GM18867 (cell line): Measurements from ENCODE around the gene CFAP73.

ENCODE experiments used
- ATAC-seq: cut with Tn5 transposase; IDR thresholded peaks from one replicate; pipeline ENCODE4 v1.9.1; 2021; ENCODE audit warnings: mild to moderate bottlenecking, moderate library complexity; ENCODE audit not compliant: unreplicated experiment

The CFAP73 gene

DNA sequence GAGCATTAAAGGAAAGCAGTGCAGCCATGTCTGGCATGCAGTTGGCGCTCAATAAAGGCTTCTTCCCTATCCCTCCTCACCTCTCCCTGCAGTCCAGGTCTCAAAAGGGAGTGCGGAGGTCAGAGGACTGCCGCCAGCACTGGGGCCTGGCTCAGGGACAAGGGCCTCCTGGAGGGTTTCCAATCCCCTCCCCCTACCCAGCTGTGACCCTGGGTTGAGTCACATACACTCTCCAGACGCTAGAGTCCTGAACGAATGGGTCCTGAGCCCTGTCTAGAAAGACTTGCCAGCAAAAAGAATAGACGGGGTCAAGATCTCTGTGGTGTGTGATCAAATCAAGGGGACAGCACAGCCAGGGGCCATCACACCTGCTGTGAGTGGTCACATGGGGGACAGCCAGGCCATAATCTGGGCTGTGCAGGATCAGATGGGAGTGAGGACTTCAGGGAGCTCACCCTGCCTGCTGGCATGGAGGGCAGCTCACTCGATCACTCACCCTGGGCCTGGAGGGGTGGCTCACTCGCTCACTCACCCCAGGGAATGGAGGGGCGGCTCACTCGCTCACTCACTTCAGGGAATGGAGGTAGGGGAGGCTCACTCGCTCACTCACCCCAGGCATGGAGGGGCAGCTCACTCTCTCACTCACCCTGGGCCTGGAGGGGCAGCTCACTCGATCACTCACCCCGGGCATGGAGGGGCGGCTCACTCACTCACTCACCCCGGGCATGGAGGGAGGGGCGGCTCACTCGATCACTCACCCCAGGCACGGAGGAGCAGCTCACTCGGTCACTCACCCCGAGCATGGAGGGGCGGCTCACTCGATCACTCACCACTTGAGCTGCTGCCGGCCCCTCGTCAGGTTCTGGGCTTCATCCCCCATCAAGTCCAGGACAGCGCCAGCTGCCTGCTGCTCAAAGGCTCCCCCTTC lies 12.8 kb downstream of the CFAP73 start:
- ATAC-seq = no peak

DNA sequence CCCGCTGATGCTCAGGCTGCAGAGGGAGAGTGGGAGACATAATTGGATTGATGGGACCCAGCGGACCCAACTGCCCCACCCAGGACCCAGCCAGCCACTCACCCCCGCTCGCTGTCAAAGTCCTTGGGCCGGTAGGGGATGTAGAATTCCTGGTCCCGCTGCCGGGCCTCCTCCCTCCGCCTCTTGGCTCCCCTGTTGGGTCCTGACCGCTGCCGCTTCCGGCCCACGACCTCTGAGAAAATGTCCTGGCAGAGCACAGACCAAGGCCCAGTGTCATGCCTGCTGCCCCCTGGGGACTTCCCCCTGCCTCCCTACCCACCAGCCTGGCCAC lies 13.5 kb downstream of the CFAP73 start:
- ATAC-seq = no peak

DNA sequence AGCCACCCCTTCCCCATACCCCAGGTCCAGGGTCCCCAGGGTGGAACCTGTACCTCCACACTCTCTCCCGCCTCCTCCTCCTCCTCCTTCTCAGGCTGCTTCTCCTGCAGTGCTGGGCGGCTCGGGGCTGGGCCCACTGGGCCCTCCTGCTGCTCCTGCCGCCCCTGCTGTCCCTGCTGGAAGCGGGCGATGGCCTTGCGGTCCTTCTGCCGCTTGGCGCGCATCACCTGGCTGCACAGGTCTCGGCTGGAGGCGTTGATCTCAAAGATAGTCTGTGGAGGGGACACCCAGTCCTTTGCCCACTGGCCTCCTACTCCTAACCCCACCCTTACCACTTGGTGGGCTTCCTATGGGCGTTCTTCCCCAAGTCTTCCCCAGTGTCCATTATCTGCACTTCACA lies 14.5 kb downstream of the CFAP73 start:
- no peak for ATAC-seq

DNA sequence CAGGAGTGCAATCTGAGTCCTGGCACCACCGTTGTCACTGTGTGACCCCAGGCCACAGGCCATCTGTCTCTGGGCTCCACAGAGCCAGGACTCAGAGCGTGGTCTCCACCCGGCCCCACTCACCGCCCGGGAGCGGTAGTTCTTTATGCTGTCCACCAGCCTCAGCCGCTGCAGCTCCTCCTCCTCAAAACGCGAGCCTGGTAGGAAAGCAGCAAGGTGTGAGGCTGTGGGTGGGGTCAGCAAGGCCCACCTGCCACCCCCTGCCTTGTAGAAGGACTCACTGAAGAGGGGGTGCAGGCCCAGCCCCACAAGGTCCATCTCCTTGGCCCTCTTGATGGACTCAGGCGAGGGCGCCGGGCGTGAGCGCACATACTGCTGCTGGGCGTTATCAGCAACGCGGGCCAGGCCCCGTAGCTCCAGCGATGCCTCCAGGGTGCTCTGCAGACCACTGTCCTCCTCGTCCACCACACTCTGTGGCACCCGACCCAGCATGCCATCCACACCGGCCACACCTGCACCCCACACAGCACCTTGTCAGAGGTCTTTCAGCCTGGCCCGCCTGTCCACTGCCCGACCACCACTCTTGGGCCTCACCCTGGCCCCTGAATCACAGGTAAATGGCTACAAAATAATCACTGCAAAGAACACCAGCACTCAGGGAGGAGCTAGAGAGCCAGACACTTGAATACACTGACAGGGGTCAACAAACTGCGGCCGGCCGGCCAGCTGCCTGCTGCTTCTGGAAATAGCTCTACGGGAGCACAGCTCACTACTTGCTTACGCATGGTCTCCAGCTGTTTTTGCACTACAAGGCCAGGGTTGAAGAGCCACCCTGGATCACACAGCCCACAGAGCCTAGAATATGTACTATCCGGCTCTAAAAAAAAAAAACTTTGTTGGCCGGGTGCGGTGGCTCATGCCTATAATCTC lies 16.3 kb downstream of the CFAP73 start:
- ATAC-seq = no peak

DNA sequence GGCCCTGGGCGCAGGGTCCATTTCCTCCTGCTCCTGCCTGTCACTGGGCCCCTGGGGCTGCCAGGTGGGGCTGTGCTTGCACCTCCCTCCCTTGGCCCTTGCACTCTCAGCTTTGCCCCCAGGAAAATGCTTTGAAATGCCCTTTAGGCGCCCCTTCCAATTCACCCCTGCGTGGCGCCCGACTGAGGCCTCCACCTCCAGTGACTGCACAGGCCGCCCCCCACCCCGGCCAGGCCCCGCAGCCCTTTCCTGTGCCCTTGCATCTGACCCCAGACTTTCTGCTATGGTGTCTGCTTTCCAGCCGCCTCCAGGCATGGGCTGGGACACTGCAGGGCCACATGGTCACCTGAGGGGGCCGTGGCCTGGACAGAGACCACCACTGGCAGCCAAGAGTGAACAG lies 18.3 kb downstream of the CFAP73 start:
- ATAC-seq = no peak

DNA sequence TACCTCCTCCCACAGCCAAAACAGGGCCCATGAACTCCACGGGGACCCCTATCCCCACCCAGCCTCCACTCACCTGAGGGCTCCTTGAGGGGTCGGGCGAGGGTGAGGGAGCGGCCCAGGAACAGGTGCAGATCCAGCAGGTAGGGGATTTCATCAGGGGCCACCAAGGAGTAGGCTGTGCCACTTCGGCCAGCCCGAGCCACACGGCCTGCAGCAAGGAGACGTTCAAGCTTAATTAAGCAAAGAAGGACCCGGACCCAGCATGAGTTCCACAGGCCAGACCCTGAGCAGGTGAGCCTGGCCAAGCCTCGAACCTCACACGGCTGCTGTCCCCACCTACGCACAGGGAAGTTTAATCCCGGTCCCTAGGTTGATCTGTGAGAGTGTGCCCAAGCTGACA lies 20.2 kb downstream of the CFAP73 start:
- no peak for ATAC-seq

DNA sequence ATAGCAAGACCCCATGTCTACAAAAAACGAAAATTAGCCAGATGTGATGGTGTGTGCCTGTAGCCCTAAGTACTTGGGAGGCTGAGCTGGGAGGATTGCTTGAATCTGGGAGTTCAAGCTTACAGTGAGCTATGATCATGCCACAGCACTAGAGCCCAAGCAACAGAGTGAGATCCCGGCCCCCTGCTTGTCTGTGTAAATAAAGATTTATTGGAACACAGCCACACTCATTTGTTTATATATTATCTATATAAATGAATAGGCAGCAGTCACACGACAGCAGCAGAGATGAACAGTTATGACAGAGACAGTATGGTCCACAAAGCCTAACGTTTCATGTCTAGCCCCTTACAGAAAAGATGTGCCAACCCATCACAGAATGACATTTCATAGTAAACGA lies 20.9 kb downstream of the CFAP73 start:
- ATAC-seq = no peak

DNA sequence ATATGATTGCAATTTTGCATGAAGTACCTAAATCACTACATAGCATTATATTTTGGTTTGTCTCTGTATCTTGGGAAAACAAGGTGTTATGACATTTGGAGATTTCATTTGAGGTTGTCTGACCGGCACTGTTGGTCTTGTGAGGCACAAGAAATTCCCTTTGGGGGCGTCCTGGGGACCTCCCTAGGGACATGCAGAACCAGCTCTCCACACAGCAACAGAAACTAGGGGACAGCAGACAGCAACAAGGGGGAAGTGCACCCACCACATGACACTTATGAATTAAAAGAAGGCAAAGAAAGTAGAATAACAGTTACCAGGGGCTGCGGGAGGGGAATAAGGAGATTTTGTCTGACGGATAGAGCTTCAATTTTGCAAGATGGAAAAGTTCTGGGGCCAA lies 21.4 kb downstream of the CFAP73 start:
- ATAC-seq = no peak

DNA sequence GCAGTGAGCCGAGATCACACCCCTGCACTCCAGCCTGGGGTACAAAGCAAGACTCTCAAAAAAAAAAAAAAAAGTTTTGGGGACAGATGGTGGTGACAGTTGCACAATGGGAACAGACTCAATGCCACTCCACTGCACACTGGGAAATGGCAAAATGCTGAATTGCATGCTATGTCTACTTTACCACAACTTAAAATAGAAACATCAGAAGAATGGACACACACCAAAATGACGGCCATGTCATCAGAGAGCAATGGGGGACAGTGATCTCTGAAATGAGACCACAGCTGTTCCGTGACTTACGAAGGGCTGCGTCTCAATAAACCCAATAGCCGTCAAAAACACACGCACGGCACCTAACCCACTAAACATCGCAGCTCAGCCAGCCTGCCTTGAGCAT lies 22.0 kb downstream of the CFAP73 start:
- ATAC-seq = no peak

DNA sequence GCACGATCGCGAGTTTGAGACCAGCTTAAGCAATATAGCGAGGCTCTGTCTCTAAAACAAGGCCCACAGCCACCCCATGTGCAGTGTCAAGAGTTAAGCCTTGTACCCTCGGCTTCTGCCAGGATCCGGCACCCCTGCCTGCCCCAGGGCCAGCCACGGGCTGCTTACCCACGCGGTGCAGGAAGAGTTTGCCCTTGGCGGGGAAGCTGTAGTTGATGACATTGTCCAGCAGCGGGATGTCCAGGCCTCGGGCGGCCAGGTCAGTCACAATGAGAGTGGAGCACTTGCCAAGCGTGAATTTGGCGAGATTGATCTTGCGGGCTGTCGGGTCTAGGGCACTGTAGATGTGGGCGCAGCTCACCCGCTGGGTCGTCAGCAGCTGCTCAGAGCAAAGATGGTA lies 22.7 kb downstream of the CFAP73 start:
- no peak for ATAC-seq

DNA sequence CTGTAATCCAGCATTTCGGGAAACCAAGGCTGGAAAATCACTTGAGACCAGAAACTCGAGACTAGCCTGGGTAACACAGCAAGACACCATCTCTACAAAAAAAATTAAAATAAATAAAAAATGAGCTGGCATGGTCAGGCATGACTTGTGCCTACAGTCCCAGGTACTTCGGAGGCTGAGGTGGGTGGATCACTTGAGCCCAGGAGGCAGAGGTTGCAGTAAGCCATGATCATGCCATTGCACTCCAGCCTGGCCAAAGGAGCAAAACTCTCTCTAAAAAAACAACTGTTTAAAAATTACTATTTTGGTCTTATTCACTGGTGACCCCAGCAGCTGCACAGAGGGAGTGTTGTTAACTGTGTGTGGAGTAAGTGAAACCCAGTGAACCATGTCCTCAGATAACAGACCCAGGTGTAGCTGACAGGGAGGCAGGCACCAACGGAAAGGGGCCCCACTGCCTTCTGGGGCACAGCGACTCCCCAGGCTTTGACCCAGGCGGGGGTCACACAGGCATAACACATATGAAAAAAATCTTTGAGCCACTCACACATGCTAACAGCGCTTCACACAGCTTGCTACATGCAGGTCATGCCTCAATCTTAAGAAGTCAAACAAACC lies 23.7 kb downstream of the CFAP73 start:
- no peak for ATAC-seq

DNA sequence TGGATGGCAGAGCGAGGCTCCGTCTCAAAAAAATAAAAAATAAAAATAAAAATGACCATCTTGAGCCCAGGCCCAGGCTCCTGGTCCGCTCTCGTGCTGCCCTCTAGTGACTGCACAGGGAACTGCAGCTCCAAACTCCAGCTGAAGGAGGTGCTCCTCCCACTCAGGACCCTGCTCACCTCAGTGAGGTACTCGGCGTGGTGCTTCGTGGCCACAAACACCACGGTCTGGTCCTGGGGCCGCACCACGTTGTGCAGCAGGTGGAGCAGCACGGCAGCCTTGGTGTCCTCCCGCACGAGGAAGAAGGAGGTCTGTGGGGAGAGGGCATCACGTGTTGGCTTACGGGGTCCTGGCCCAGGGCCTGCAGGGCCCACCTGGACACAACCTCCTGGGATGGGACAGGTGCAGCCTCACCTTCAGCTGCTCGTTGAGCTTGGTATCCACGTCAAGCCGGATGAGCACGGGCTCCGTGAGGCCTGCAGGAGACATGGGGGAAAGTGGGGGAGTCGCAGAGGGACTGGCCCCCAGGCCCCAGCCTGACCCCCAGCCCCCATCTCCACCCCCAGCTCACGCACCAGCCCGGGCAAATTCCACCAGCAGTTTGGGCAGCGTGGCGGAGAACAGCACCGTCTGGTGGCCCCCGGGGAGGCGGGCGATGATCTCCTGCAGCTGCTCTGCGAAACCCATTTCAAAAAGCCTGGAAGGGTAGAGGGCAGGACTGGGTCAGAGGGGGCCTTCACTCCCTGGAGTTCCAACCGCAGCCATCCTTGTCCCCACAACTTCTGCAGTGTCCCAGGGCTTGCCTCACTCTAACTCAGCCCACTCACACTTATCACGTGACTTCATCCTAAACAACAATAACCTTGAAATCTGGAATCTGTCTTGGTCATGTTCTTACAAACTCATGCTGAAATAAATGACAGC lies 25.2 kb downstream of the CFAP73 start:
- ATAC-seq = no peak

DNA sequence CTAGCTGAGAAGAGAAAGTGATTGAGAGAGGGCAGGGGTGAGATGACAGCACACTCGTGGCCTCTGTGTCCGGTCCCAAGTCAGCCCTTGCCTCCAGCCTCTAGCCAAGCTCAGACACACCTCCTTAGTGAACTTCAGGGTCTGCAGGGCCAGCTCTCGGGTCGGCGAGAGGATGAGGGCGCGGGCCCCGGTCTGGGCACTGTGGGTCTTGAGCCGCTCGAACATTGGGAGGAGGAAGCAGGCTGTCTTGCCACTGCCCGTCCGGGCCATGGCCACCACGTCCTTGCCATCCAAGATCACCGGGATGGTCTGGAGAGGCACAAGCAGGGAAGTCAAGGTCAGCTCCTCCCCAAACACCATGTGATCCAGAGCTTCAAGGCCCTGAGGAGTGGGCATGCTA lies 29.5 kb downstream of the CFAP73 start:
- no peak for ATAC-seq

DNA sequence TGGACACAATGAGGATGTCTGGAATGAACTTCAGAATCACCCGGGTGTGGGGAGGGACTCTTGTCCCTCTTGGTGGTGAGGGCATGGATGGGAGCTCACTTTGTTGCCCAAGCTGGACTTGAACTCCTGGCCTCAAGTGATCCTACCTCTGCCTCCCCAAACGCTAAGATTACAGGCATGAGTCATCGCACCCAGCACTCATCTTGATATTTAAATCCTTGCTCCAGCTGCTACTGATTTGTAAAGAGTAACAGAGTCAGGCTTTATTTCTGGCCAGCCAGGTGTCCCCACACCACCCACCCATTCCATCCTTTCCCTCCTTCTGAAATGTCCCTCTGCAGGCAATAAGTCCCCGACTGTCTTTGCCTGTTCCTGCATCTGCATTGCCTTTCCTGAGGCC lies 30.8 kb downstream of the CFAP73 start:
- ATAC-seq = no peak

DNA sequence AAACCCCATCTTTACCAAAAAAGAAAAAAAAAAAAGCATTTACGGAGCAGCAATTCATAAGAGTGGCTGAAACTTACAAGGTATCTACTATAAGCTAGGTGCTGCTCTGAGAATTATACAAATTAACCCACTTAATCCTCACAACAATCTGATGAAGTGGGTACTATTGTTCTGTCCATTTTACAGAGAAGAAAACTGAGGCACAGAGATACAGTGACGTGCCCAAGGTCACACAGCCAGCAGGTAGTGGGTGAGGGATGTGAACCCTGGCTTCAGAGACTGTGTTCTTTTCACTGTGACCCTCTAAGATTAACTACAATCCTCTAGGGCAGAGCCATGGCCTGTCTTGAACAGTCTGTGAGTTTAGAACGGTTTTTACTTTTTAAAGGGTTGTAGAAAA lies 32.5 kb downstream of the CFAP73 start:
- ATAC-seq = no peak

DNA sequence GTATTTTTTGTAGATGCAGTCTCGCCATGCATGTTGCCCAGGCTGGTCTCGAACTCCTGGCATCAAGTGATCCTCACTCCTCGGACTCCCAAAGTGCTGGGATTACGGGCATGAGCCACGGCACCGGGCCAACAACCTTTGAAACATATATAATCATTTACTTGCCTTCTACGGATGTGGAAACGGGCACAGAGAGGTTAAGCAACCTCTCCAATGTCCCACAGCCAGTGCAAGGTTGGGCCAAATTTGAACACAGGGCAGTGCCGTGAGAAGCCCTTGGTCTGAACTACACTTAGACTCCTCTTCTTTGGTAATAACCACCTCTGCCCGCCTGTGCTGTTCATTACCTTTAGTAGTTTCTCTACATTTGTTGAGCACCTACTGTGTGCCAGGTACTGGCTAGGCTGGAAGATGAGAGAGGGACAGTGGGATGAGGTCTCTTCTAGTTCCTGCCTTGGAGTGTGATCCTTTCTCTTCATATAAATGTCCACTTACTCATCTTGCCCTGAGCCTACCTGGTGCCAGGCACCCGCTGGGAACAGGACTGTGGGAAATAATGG lies 33.6 kb downstream of the CFAP73 start:
- ATAC-seq = no peak

DNA sequence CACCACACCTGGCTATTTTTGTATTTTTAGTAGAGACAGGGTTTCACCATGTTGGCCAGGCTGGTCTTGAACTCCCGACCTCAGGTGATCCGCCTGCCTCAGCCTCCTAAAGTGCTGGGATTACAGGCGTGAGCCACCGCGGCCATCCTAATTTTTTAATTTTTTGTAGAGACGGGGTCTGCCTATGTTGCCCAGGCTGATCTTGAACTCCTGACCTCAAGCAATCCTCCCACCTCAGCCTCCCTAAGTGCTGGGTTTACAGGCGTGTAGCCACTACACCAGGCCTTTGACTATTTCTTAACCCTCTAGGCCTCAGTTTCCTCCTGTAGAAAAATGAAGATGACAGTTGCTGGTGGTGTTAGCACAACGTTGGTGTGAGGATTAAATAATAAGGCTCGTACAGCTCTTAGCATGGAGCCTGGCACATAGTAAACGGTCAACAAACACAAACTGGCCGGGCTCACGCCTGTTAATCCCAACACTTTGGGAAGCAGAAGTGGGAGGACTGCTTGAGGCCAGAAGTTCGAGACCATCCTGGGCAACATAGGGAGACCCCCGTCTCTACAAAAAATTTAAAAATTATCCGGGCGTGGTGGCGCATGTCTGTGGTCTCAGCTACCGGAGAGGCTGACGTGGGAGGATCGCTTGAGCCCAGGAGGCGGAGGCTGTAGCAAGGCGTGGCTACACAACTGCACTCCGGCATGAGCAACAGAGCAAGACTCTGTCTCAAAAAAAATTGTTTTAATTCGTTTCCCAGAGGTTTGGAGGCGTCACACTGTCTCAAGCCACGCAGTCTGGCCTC lies 34.8 kb downstream of the CFAP73 start:
- peak; percentile 52 for ATAC-seq

DNA sequence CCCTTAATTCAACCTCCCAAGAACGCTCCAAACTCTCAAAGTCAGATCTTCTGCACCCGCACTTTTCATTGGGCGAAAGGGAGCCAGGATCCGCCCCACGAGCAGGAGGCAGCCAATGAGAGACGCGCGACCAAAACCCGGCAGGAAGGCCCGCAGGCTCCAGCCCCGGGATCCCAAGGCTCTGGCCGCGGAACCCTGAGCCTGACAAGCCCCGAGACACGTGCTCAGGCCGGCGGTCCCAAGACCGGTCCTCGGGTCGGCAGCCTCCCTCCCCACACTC lies 35.3 kb downstream of the CFAP73 start:
- ATAC-seq = peak; percentile 71

DNA sequence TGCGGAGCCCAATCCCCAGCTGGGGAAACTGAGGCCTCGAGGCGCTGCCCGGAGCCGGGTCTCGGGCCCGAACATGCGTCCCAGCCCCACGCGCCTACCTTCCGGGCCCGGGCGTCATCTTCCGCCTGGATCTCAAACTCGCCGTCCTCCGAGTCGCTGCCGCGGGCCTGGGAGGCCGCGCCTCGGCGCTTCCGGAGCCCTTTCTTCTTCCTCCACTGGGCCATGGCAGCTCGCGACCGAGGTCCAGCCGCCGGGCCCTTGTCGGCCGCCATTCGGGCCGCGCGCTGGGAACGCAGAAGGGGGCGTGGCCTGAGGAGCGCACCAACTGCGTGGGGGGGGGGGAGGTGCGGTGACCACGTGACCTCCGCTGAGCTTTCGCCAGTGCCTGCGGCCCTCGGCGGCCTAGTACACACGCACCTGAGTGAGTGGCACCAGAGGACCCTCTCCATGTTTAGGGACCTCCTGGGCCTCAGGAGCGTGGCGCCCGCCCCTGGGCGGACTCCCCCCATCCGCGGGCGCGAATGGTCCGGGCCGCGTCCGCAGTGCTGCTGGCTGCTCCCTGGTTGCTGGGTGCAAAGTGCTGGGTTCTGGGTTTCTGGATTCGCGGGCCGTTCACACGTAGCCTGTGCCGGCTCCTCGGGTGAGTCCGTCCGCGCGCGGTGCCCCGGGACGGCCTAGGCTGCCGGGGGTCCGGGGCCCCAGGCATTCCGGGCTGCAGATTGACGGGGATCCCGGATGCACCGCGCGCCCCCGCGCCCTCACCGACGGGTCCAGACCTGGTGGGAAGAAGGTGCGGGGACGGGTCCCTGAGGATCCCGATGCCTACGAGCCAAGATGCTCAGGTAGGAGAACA lies 35.9 kb downstream of the CFAP73 start, which contains the start of the genes DDX54 and RITA1:
TSS of gene DDX54 (minus strand) at position 299 of the 853 bp plus-strand sequence. CDS start at position 272, 27 bp downstream.
TSS of gene RITA1 (plus strand) at position 542 of the 853 bp plus-strand sequence. CDS start 1,026 bp downstream, outside the sequence.
- ATAC-seq = peak; percentile 47
